ENCODE measurements around the gene TCF3. TPM values are rescaled to one million over a fixed set of nuclear protein-coding genes. Genes with fewer than 3 reads are reported as not detected.

The TCF3 gene
- total and polyA plus RNA-seq, 10 of the 15 experiments (the other 5 are each of a cell fraction or from before 2014, with no cell fraction given), result 6.7 to 282 (median 70.7) TPM

DNA sequence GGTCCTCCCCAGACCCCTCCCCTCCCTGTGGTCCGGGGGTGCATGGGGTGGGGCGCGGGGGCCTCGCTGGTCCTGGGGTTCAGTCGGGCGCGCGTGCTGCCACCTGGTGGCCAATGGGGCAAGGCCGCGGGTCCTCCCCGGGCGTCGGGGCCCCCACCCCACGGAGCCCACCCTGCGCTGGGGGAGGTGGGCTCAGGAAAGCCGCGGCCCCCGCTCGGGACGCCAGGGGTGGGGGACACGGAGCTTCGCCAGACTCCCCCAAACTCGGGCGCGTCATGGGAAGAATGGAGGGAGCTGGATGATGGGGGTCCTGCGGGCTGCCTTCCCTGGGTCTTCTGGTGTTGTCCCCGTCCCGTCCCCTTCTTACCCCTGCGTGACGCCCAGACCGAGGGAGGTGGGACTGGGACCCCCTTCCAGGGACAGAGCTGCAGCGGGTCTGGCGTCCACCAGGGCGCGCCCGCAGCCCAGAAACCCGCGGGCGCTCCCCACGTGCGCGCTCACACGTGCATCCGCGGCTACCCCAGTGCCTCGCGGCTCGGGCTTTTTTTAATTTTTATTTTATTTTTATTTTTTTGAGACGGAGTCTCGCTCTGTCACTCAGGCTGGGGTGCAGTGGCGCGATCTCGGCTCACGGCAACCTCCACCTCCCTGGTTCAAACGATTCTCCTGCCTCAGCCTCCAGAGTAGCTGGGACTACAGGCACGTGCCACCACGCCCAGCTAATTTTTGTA lies 19.8 kb upstream of the TCF3 start (continued):
- TF ChIP-seq, protein P1, sequence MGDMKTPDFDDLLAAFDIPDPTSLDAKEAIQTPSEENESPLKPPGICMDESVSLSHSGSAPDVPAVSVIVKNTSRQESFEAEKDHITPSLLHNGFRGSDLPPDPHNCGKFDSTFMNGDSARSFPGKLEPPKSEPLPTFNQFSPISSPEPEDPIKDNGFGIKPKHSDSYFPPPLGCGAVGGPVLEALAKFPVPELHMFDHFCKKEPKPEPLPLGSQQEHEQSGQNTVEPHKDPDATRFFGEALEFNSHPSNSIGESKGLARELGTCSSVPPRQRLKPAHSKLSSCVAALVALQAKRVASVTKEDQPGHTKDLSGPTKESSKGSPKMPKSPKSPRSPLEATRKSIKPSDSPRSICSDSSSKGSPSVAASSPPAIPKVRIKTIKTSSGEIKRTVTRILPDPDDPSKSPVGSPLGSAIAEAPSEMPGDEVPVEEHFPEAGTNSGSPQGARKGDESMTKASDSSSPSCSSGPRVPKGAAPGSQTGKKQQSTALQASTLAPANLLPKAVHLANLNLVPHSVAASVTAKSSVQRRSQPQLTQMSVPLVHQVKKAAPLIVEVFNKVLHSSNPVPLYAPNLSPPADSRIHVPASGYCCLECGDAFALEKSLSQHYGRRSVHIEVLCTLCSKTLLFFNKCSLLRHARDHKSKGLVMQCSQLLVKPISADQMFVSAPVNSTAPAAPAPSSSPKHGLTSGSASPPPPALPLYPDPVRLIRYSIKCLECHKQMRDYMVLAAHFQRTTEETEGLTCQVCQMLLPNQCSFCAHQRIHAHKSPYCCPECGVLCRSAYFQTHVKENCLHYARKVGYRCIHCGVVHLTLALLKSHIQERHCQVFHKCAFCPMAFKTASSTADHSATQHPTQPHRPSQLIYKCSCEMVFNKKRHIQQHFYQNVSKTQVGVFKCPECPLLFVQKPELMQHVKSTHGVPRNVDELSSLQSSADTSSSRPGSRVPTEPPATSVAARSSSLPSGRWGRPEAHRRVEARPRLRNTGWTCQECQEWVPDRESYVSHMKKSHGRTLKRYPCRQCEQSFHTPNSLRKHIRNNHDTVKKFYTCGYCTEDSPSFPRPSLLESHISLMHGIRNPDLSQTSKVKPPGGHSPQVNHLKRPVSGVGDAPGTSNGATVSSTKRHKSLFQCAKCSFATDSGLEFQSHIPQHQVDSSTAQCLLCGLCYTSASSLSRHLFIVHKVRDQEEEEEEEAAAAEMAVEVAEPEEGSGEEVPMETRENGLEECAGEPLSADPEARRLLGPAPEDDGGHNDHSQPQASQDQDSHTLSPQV (IDR thresholded peaks at IDR 0.05), result 0 out of 2 replicates have a peak, but pooled peaks have one; percentile 16
- TF ChIP-seq RB1 (IDR thresholded peaks at IDR 0.05; ENCODE audit: borderline replicate concordance), result no peak
- no peak for TF ChIP-seq CBFB (IDR thresholded peaks at IDR 0.05; ENCODE audit: low read depth)
- TF ChIP-seq RCOR1 (conservative IDR thresholded peaks at IDR 0.05; ENCODE audit: low read depth, low read length), result no peak
- TF ChIP-seq, protein P2, sequence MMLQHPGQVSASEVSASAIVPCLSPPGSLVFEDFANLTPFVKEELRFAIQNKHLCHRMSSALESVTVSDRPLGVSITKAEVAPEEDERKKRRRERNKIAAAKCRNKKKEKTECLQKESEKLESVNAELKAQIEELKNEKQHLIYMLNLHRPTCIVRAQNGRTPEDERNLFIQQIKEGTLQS (IDR thresholded peaks at IDR 0.05; ENCODE audit: borderline replicate concordance, extremely low read depth, low read depth, low read length), result peak; percentile 6; the same call in 1 of the 2 replicates
- TF ChIP-seq CHD4 (IDR thresholded peaks at IDR 0.05), result no peak
- TF ChIP-seq ZSCAN29 (IDR thresholded peaks at IDR 0.05), result no peak
- no peak for TF ChIP-seq CHD2 (IDR thresholded peaks at IDR 0.05; ENCODE audit: borderline replicate concordance, low read depth, low read length)
- TF ChIP-seq NFXL1 (IDR thresholded peaks at IDR 0.05; ENCODE audit: borderline replicate concordance), result no peak
- no peak for TF ChIP-seq EZH2 (IDR thresholded peaks at IDR 0.05; ENCODE audit: borderline replicate concordance, control insufficient read depth, low read depth, low read length)
- TF ChIP-seq, protein P3, sequence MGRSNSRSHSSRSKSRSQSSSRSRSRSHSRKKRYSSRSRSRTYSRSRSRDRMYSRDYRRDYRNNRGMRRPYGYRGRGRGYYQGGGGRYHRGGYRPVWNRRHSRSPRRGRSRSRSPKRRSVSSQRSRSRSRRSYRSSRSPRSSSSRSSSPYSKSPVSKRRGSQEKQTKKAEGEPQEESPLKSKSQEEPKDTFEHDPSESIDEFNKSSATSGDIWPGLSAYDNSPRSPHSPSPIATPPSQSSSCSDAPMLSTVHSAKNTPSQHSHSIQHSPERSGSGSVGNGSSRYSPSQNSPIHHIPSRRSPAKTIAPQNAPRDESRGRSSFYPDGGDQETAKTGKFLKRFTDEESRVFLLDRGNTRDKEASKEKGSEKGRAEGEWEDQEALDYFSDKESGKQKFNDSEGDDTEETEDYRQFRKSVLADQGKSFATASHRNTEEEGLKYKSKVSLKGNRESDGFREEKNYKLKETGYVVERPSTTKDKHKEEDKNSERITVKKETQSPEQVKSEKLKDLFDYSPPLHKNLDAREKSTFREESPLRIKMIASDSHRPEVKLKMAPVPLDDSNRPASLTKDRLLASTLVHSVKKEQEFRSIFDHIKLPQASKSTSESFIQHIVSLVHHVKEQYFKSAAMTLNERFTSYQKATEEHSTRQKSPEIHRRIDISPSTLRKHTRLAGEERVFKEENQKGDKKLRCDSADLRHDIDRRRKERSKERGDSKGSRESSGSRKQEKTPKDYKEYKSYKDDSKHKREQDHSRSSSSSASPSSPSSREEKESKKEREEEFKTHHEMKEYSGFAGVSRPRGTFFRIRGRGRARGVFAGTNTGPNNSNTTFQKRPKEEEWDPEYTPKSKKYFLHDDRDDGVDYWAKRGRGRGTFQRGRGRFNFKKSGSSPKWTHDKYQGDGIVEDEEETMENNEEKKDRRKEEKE (IDR thresholded peaks at IDR 0.05), result no peak
- TF ChIP-seq GATAD2B (conservative IDR thresholded peaks at IDR 0.05; ENCODE audit: low read depth), result peak; percentile 79
- TF ChIP-seq YY1 (IDR thresholded peaks at IDR 0.05; ENCODE audit: low read depth, low read length), result 0 out of 2 replicates have a peak, but pooled peaks have one; percentile 32
- TF ChIP-seq, protein P4, sequence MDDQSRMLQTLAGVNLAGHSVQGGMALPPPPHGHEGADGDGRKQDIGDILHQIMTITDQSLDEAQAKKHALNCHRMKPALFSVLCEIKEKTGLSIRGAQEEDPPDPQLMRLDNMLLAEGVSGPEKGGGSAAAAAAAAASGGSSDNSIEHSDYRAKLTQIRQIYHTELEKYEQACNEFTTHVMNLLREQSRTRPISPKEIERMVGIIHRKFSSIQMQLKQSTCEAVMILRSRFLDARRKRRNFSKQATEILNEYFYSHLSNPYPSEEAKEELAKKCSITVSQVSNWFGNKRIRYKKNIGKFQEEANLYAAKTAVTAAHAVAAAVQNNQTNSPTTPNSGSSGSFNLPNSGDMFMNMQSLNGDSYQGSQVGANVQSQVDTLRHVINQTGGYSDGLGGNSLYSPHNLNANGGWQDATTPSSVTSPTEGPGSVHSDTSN (IDR thresholded peaks at IDR 0.05; ENCODE audit: insufficient replicate concordance, low read depth, low read length), result no peak
- no peak for TF ChIP-seq ZNF622 (IDR thresholded peaks at IDR 0.05)
- TF ChIP-seq NFYA (IDR thresholded peaks at IDR 0.05; ENCODE audit: borderline replicate concordance, low read depth, low read length), result no peak
- no peak for TF ChIP-seq IKZF2 (IDR thresholded peaks at IDR 0.05)
- TF ChIP-seq RUNX3 (IDR thresholded peaks at IDR 0.05; ENCODE audit: low read length), result peak; percentile 29; the same call in 1 of the 2 replicates
- no peak for TF ChIP-seq FOS (IDR thresholded peaks at IDR 0.05; ENCODE audit: borderline replicate concordance, extremely low read depth, insufficient read length)
- TF ChIP-seq KAT2A (conservative IDR thresholded peaks at IDR 0.05; ENCODE audit: control insufficient read depth, low read depth, low read length), result no peak

All from GM12878 (cell line).